SKM-1 (cell line): Measurements from ENCODE around the gene WDR3.

Source experiments
- DNase-seq: peaks from one replicate; lab custom pipeline; 2025; ENCODE audit not compliant: unreplicated experiment; lab: John Stamatoyannopoulos, UW

WDR3 gene

GRCh38 chr1:117942293-117942692 is 12.8 kb downstream of the WDR3 start:
- DNase-seq = no peak

- DNase-seq = no peak
Observed at GRCh38 chr1:117952386-117952785, 22.8 kb downstream of the WDR3 start.

- no peak for DNase-seq
Observed at GRCh38 chr1:117959364-117959763, 29.8 kb downstream of the WDR3 start.

- DNase-seq = no peak
Observed at GRCh38 chr1:117964290-117965038, 34.9 kb downstream of the WDR3 start.

GRCh38 chr1:117967477-117967876 is 37.9 kb downstream of the WDR3 start:
- DNase-seq = peak; percentile 7

- DNase-seq = no peak
Observed at GRCh38 chr1:117967881-117968280, 38.3 kb downstream of the WDR3 start.

GRCh38 chr1:117970252-117970651 is 40.7 kb downstream of the WDR3 start:
- no peak for DNase-seq

GRCh38 chr1:117971777-117972176 is 42.2 kb downstream of the WDR3 start:
- DNase-seq = no peak

- no peak for DNase-seq
Observed at GRCh38 chr1:117976381-117976780, 46.8 kb downstream of the WDR3 start.

- DNase-seq = no peak
Observed at GRCh38 chr1:117981455-117982192, 52.1 kb downstream of the WDR3 start.

- no peak for DNase-seq
Observed at GRCh38 chr1:117985239-117985638, 55.7 kb downstream of the WDR3 start.

- DNase-seq = no peak
Observed at GRCh38 chr1:117985973-117986372, 56.4 kb downstream of the WDR3 start.

- no peak for DNase-seq
Observed at GRCh38 chr1:118004312-118004711, 74.8 kb downstream of the WDR3 start.

- no peak for DNase-seq
Observed at GRCh38 chr1:118007391-118007790, 77.9 kb downstream of the WDR3 start.

GRCh38 chr1:118008011-118008410 is 78.5 kb downstream of the WDR3 start:
- no peak for DNase-seq

- DNase-seq = no peak
Observed at GRCh38 chr1:118012515-118013124, 83.1 kb downstream of the WDR3 start.

GRCh38 chr1:118013336-118013735 is 83.8 kb downstream of the WDR3 start:
- DNase-seq = no peak

- DNase-seq = no peak
Observed at GRCh38 chr1:118013938-118014337, 84.4 kb downstream of the WDR3 start.
